ENCODE data around the gene GRID2.

DNA sequence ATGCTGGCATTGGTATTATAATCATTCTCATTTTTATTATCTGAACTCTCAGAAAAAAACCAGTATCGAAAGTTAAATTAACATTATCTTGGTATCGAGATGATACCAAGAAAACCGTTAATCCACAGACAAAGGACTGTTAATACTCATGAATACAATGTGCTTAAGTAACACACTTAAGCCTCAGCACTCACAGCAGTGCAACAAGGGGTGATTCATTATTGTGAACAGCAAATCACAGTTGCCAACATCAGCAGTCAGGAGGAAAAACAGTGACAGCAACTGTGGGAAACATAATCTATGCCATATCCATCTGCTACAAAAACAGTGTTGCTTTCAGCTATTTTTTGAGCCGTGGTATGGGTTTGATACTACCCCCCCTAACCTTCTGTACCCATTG lies 1313.8 kb downstream of the GRID2 start:
- TF ChIP-seq POLR2A (IDR thresholded peaks at IDR 0.05): no peak
- no peak for TF ChIP-seq CTCF (IDR thresholded peaks at IDR 0.05)
